Measurements from ENCODE around the gene RIT2. TPM values are rescaled to one million over a fixed set of nuclear protein-coding genes. Genes with fewer than 3 reads are reported as not detected.

The RIT2 gene
- total RNA-seq, 1 donor from 2014 or later, result not detected

DNA sequence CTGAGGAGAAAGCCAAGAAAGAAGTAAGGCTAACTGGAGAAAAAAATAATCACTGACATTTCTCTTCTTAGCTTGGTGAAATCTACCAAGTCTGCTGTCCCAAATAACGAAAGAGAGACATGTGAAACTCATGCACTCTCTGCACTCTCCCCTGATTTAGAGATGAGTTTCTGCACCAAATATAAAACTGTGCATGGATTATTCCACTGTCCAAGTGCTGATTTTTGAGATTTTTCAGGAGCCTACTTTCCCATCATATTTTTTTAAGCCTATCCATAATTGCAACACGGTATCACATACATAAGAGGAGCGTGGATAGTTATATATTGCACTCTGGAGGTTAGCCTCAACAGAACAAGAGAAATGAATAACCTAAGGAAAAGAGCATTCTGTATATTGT, 10.0 kb upstream of the RIT2 start:
- TF ChIP-seq, protein P1, sequence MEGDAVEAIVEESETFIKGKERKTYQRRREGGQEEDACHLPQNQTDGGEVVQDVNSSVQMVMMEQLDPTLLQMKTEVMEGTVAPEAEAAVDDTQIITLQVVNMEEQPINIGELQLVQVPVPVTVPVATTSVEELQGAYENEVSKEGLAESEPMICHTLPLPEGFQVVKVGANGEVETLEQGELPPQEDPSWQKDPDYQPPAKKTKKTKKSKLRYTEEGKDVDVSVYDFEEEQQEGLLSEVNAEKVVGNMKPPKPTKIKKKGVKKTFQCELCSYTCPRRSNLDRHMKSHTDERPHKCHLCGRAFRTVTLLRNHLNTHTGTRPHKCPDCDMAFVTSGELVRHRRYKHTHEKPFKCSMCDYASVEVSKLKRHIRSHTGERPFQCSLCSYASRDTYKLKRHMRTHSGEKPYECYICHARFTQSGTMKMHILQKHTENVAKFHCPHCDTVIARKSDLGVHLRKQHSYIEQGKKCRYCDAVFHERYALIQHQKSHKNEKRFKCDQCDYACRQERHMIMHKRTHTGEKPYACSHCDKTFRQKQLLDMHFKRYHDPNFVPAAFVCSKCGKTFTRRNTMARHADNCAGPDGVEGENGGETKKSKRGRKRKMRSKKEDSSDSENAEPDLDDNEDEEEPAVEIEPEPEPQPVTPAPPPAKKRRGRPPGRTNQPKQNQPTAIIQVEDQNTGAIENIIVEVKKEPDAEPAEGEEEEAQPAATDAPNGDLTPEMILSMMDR (conservative IDR thresholded peaks at IDR 0.05; ENCODE audit: low read depth, low read length), result no peak
- no peak overlapping the region for H3K4me3 ChIP-seq (ENCODE audit: low read depth, low read length)
- DNase-seq (ENCODE audit: low read depth), result no peak

- no peak overlapping the region for H3K4me3 ChIP-seq (ENCODE audit: low read depth, low read length)
- TF ChIP-seq, protein P1 (conservative IDR thresholded peaks at IDR 0.05; ENCODE audit: low read depth, low read length), result no peak
- DNase-seq (ENCODE audit: low read depth), result no peak
These were observed 7.5 kb upstream of the RIT2 start for GRCh38 chr18:43122955-43123354.

- TF ChIP-seq, protein P1 (conservative IDR thresholded peaks at IDR 0.05; ENCODE audit: low read depth, low read length), result no peak
- no peak overlapping the region for H3K4me3 ChIP-seq (ENCODE audit: low read depth, low read length)
- no peak for DNase-seq (ENCODE audit: low read depth)
These were observed 1.3 kb upstream of the RIT2 start for GRCh38 chr18:43116699-43117294.

GRCh38 chr18:43113220-43113895, 2.1 kb downstream of the RIT2 start:
- no peak overlapping the region for H3K4me3 ChIP-seq (ENCODE audit: low read depth, low read length)
- DNase-seq (ENCODE audit: low read depth), result no peak
- TF ChIP-seq, protein P1 (conservative IDR thresholded peaks at IDR 0.05; ENCODE audit: low read depth, low read length), result no peak

- no peak overlapping the region for H3K4me3 ChIP-seq (ENCODE audit: low read depth, low read length)
- TF ChIP-seq, protein P1 (conservative IDR thresholded peaks at IDR 0.05; ENCODE audit: low read depth, low read length), result no peak
- no peak for DNase-seq (ENCODE audit: low read depth)
These were observed 6.6 kb downstream of the RIT2 start for GRCh38 chr18:43108882-43109281.

DNA sequence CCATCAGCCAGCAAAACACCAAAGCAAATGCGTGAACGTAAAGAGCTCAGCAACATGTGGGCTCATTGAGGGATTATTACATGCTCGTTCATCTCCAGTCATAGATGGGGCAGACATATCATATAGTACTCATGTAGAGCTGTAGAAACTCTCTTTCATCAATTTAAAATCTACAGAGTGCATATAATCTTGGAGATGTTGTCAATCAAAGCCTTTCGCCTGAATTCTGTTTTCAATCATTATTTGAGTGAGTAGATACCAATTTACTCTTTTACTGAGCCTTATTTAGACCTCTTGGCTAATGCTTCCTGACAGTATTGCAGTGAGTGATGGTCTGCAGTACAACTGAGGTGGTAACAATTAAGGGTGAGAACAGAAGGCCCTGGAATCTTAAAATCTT, 7.0 kb downstream of the RIT2 start:
- H3K4me3 ChIP-seq (ENCODE audit: low read depth, low read length), result no peak overlapping the region
- TF ChIP-seq, protein P1 (conservative IDR thresholded peaks at IDR 0.05; ENCODE audit: low read depth, low read length), result no peak
- DNase-seq (ENCODE audit: low read depth), result no peak

- no peak for DNase-seq (ENCODE audit: low read depth)
- no peak overlapping the region for H3K4me3 ChIP-seq (ENCODE audit: low read depth, low read length)
- TF ChIP-seq, protein P1 (conservative IDR thresholded peaks at IDR 0.05; ENCODE audit: low read depth, low read length), result no peak
These were observed 21.8 kb downstream of the RIT2 start for GRCh38 chr18:43093646-43094045.

Measured in epithelial cell of proximal tubule (primary cell).